Measurements from ENCODE around the gene CHPF. TPM values are rescaled to one million over a fixed set of nuclear protein-coding genes. Genes with fewer than 3 reads are reported as not detected.
A peak's percentile ranks its signal among the peaks of the same experiment; 100 is the strongest.

The CHPF gene
- total RNA-seq, 1 experiment from 2014 or later = 81.2 TPM

GRCh38 chr2:219531639-219532377 lies 11.8 kb downstream of the CHPF start:
- no peak for DNase-seq (ENCODE audit: unreplicated experiment)
- Mint-ChIP-seq H3K4me1 (ENCODE audit: insufficient read depth, unreplicated experiment) (no peaks in the 10 kb centered on the region), H3K27me3 (ENCODE audit: insufficient read depth, unreplicated experiment) (peaks cover 49% of the 10 kb centered on the region), H3K36me3 (ENCODE audit: insufficient read depth, unreplicated experiment) (no peaks in the 10 kb centered on the region), H3K27ac (ENCODE audit: low read depth, unreplicated experiment) (no peak overlapping the region), H3K4me3 (ENCODE audit: unreplicated experiment) (no peak overlapping the region), H3K9me3 (ENCODE audit: unreplicated experiment) (no peaks in the 10 kb centered on the region)
- BruUV-seq (replicated peaks) = no TSS peak
- no peak for TF ChIP-seq CTCF (IDR thresholded peaks at IDR 0.05; ENCODE audit: unreplicated experiment)
- POLR2A ChIA-PET = interaction anchor here (0.6 kb wide), 2 partner anchors 159 to 377 kb away, joined by 3 to 4 read pairs; no protein-coding TSS in a partner anchor
- intact Hi-C loops (cut with micrococcal nuclease) = no loop called here
- CTCF ChIA-PET = interaction anchor here (0.8 to 11.3 kb wide), 13 partner anchors 9 to 521 kb away, joined by 3 to 287 read pairs (median 8); no protein-coding TSS in a partner anchor

- no peaks in the 10 kb centered on the region for H3K36me3 Mint-ChIP-seq (ENCODE audit: insufficient read depth, unreplicated experiment)
- no peaks in the 10 kb centered on the region for H3K4me1 Mint-ChIP-seq (ENCODE audit: insufficient read depth, unreplicated experiment)
- H3K4me3 Mint-ChIP-seq (ENCODE audit: unreplicated experiment) = no peak overlapping the region
- no TSS peak for BruUV-seq (replicated peaks)
- H3K9me3 Mint-ChIP-seq (ENCODE audit: unreplicated experiment) = no peaks in the 10 kb centered on the region
- peak; percentile 76 for DNase-seq (ENCODE audit: unreplicated experiment)
- peaks cover 64% of the 10 kb centered on the region for H3K27me3 Mint-ChIP-seq (ENCODE audit: insufficient read depth, unreplicated experiment)
- H3K27ac Mint-ChIP-seq (ENCODE audit: low read depth, unreplicated experiment) = no peak overlapping the region
- ChIA-PET CTCF (interaction anchor here (0.5 to 11.3 kb wide), 62 partner anchors 8 to 1965 kb away, joined by 3 to 287 read pairs (median 4); partner anchors contain the start of genes DES, GMPPA and TMEM198), POLR2A (interaction anchor here (0.8 to 1.6 kb wide), 6 partner anchors 32 to 127 kb away, joined by 3 to 14 read pairs (median 3); partner anchors contain the start of gene GMPPA)
- intact Hi-C loops (cut with micrococcal nuclease) = loop anchor here (1.0 kb wide), 5 partner anchors 21 to 127 kb away; partner anchors contain the start of gene GMPPA
- peak; percentile 97 for TF ChIP-seq CTCF (IDR thresholded peaks at IDR 0.05; ENCODE audit: unreplicated experiment)
These were observed 13.3 kb downstream of the CHPF start for GRCh38 chr2:219530048-219530963.

GRCh38 chr2:219527472-219527871 lies 16.1 kb downstream of the CHPF start:
- Mint-ChIP-seq H3K27me3 (ENCODE audit: insufficient read depth, unreplicated experiment) (peaks cover 64% of the 10 kb centered on the region), H3K4me1 (ENCODE audit: insufficient read depth, unreplicated experiment) (no peaks in the 10 kb centered on the region)
- TF ChIP-seq CTCF (IDR thresholded peaks at IDR 0.05; ENCODE audit: unreplicated experiment) = no peak

More at GRCh38 chr2:219527472-219527871, 16.1 kb downstream of the CHPF start:
- no peak overlapping the region for H3K27ac Mint-ChIP-seq (ENCODE audit: low read depth, unreplicated experiment)
- H3K4me3 Mint-ChIP-seq (ENCODE audit: unreplicated experiment) = no peak overlapping the region
- no TSS peak for BruUV-seq (replicated peaks)
- CTCF ChIA-PET = interaction anchor here (0.6 to 11.3 kb wide), 12 partner anchors 9 to 368 kb away, joined by 3 to 287 read pairs (median 5); no protein-coding TSS in a partner anchor
- H3K36me3 Mint-ChIP-seq (ENCODE audit: insufficient read depth, unreplicated experiment) = no peaks in the 10 kb centered on the region
- intact Hi-C loops (cut with micrococcal nuclease) = no loop called here
- H3K9me3 Mint-ChIP-seq (ENCODE audit: unreplicated experiment) = no peaks in the 10 kb centered on the region
- no peak for DNase-seq (ENCODE audit: unreplicated experiment)
- POLR2A ChIA-PET = interaction anchor here (1.1 to 1.5 kb wide), 3 partner anchors 32 to 161 kb away, joined by 3 to 5 read pairs (median 3); a partner anchor contains a TSS
